ENCODE measurements around the gene SEZ6.

- TF ChIP-seq POLR2A (IDR thresholded peaks at IDR 0.05; ENCODE audit: low read length) (peak; percentile 94), GATA1 (IDR thresholded peaks at IDR 0.05; ENCODE audit: low read depth, low read length) (no peak)
Measured at GRCh38 chr17:28951991-28952975, 53.5 kb downstream of the SEZ6 start.

Data from erythroblast (primary cell).